GM12874 (cell line): Measurements from ENCODE around the gene TAF6.

ENCODE experiments used
- CTCF ChIP-seq: IDR thresholded peaks from 2 replicates; pipeline ENCODE4 v1.5.1; 2011; ENCODE audit warnings: low read depth, mild to moderate bottlenecking, control low read depth, low read length, moderate library complexity; ENCODE audit not compliant: insufficient read depth

The TAF6 gene

GRCh38 chr7:100065452-100066186 is 53.5 kb downstream of the TAF6 start:
- no peak for TF ChIP-seq CTCF

- TF ChIP-seq CTCF, result no peak
Measured at GRCh38 chr7:100064162-100064561, 55.0 kb downstream of the TAF6 start.

GRCh38 chr7:100063376-100063775 is 55.8 kb downstream of the TAF6 start:
- TF ChIP-seq CTCF, result no peak

- TF ChIP-seq CTCF, result no peak
Measured at GRCh38 chr7:100061518-100062193, 57.5 kb downstream of the TAF6 start.

GRCh38 chr7:100059251-100059739 is 59.9 kb downstream of the TAF6 start:
- no peak for TF ChIP-seq CTCF
